KMS-11 (cell line): ENCODE measurements around the gene PAX8.
"Not testable (repeated sequence)": the region's sequence is repeated elsewhere in the genome, so short reads cannot be mapped to it uniquely, and the experiment has no call there.

ENCODE experiments used
- H2AFZ ChIP-seq: fragments of 200-600 bp; sonication (generic); 2 replicates; pipeline ENCODE4 v1.6.1; 2016; ENCODE audit warnings: antibody characterized with exemption, mixed run types, low read depth
- H3K27ac ChIP-seq: fragments of 200-600 bp; sonication (generic); 2 replicates; pipeline ENCODE4 v1.6.1; 2016; ENCODE audit warnings: mild to moderate bottlenecking, mixed run types
- H3K27me3 ChIP-seq: fragments of 200-600 bp; sonication (generic); 2 replicates; pipeline ENCODE4 v1.6.1; 2017; ENCODE audit warnings: mild to moderate bottlenecking, low read depth, mixed run types, moderate library complexity; ENCODE audit not compliant: insufficient read depth
- H3K36me3 ChIP-seq: fragments of 200-600 bp; sonication (generic); 2 replicates; pipeline ENCODE4 v1.6.1; 2017; ENCODE audit warnings: mild to moderate bottlenecking, mixed run types; ENCODE audit not compliant: insufficient read depth
- H3K4me1 ChIP-seq: fragments of 200-600 bp; sonication (generic); 2 replicates; pipeline ENCODE4 v1.6.1; 2016; ENCODE audit warnings: mild to moderate bottlenecking, low read depth, mixed run types; ENCODE audit not compliant: poor library complexity, severe bottlenecking
- H3K4me2 ChIP-seq: fragments of 200-600 bp; sonication (generic); 2 replicates; pipeline ENCODE4 v1.7.0; 2016; ENCODE audit warnings: mild to moderate bottlenecking, mixed run types
- H3K4me3 ChIP-seq: fragments of 200-600 bp; sonication (generic); IDR thresholded peaks from 2 replicates; pipeline ENCODE4 v1.6.1; 2017; ENCODE audit warnings: low read depth, low read length, mixed read lengths; ENCODE audit not compliant: insufficient read depth
- H3K79me2 ChIP-seq: fragments of 200-600 bp; sonication (generic); 2 replicates; pipeline ENCODE4 v1.6.1; 2016; ENCODE audit warnings: low read depth, mixed run types; ENCODE audit not compliant: insufficient read depth
- H3K9ac ChIP-seq: fragments of 200-600 bp; sonication (generic); 2 replicates; pipeline ENCODE4 v1.6.1; 2016; ENCODE audit warnings: mild to moderate bottlenecking, mixed run types
- H4K20me1 ChIP-seq: fragments of 200-600 bp; sonication (generic); 2 replicates; pipeline ENCODE4 v1.6.1; 2016; ENCODE audit warnings: mild to moderate bottlenecking, mixed run types; ENCODE audit not compliant: insufficient read depth
- TF ChIP-seq, protein P1 (sequence below): fragments of 200-600 bp; sonication (generic); conservative IDR thresholded peaks from 2 replicates; pipeline ENCODE4 v1.6.1; 2017; ENCODE audit warnings: low read depth, mild to moderate bottlenecking, antibody characterized with exemption, low read length, moderate library complexity, mixed read lengths

PAX8 gene

GRCh38 chr2:113237604-113238160, 41.0 kb downstream of the PAX8 start:
- TF ChIP-seq, protein P1, sequence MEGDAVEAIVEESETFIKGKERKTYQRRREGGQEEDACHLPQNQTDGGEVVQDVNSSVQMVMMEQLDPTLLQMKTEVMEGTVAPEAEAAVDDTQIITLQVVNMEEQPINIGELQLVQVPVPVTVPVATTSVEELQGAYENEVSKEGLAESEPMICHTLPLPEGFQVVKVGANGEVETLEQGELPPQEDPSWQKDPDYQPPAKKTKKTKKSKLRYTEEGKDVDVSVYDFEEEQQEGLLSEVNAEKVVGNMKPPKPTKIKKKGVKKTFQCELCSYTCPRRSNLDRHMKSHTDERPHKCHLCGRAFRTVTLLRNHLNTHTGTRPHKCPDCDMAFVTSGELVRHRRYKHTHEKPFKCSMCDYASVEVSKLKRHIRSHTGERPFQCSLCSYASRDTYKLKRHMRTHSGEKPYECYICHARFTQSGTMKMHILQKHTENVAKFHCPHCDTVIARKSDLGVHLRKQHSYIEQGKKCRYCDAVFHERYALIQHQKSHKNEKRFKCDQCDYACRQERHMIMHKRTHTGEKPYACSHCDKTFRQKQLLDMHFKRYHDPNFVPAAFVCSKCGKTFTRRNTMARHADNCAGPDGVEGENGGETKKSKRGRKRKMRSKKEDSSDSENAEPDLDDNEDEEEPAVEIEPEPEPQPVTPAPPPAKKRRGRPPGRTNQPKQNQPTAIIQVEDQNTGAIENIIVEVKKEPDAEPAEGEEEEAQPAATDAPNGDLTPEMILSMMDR = no peak

GRCh38 chr2:113236367-113237159, 42.2 kb downstream of the PAX8 start:
- H4K20me1 ChIP-seq = no peaks in the 10 kb centered on the region
- no peak overlapping the region for H3K4me3 ChIP-seq
- H3K27me3 ChIP-seq = no peaks in the 10 kb centered on the region
- H3K9ac ChIP-seq = no peak overlapping the region
- no peak overlapping the region for H2AFZ ChIP-seq
- no peaks in the 10 kb centered on the region for H3K36me3 ChIP-seq
- no peaks in the 10 kb centered on the region for H3K4me1 ChIP-seq
- no peaks in the 10 kb centered on the region for H3K79me2 ChIP-seq
- no peak overlapping the region for H3K4me2 ChIP-seq
- TF ChIP-seq, protein P1 = no peak
- no peak overlapping the region for H3K27ac ChIP-seq

More at GRCh38 chr2:113237604-113238160, 41.0 kb downstream of the PAX8 start:
- Histone ChIP-seq H2AFZ (no peak overlapping the region), H3K4me1 (no peaks in the 10 kb centered on the region), H3K4me2 (no peak overlapping the region), H3K36me3 (no peaks in the 10 kb centered on the region), H4K20me1 (no peaks in the 10 kb centered on the region), H3K79me2 (no peaks in the 10 kb centered on the region), H3K27ac (no peak overlapping the region), H3K9ac (no peak overlapping the region), H3K4me3 (no peak overlapping the region), H3K27me3 (no peaks in the 10 kb centered on the region)

- H3K27me3 ChIP-seq, H3K27ac ChIP-seq, H3K4me2 ChIP-seq, H3K9ac ChIP-seq, H3K4me1 ChIP-seq, H3K4me3 ChIP-seq, H3K36me3 ChIP-seq, H3K79me2 ChIP-seq, H4K20me1 ChIP-seq, H2AFZ ChIP-seq: not testable (repeated sequence)
Observed at GRCh38 chr2:113235347-113236226, 43.1 kb downstream of the PAX8 start.

DNA sequence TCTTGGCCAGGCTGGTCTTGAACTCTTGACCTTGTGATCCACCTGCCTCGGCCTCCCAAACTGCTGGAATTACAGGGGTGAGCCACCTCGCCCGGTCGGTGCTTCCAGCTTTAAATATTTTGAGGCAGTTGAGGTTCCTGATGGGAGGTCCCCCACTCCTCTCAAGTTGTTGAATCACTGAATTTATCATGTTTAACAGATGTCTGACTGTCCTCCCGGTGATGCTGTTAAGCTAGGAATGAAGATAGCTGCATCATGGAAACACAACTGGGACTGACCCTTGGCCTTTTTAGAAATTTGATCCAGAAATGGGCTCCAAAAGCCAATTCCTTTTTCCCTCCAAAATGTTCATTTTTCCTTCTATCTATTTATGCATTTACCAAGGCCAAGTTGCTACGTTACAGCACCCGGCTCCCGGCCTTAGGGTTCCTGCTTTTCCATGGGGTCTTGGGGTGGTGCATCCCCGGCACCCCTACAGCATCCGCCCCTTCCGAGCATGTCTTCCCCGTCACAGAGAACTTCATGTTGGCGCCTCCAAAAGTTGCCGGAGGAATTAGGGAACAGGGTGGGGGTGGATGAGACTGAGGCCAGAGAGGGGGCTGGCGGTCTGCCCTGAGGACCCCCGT, 43.9 kb downstream of the PAX8 start:
- H3K27ac ChIP-seq = no peak overlapping the region
- no peak overlapping the region for H3K9ac ChIP-seq

More for the DNA sequence above, 43.9 kb downstream of the PAX8 start:
- Histone ChIP-seq H3K4me1 (no peaks in the 10 kb centered on the region), H3K4me2 (no peak overlapping the region), H3K4me3 (no peak overlapping the region), H4K20me1 (no peaks in the 10 kb centered on the region), H3K27me3 (no peaks in the 10 kb centered on the region), H2AFZ (no peak overlapping the region), H3K36me3 (no peaks in the 10 kb centered on the region), H3K79me2 (no peaks in the 10 kb centered on the region)
- TF ChIP-seq, protein P1 = no peak
